Erythroblast (primary cell): ENCODE results near the gene SLC35G6.

Experiments used
- GATA1 ChIP-seq: IDR thresholded peaks from 2 replicates; pipeline ENCODE4 v1.6.1; 2011; ENCODE audit warnings: low read depth, mild to moderate bottlenecking, control low read depth, low read length, moderate library complexity
- POLR2A ChIP-seq: IDR thresholded peaks from 2 replicates; pipeline ENCODE4 v1.6.1; 2011; ENCODE audit warnings: mild to moderate bottlenecking, low read length

DNA sequence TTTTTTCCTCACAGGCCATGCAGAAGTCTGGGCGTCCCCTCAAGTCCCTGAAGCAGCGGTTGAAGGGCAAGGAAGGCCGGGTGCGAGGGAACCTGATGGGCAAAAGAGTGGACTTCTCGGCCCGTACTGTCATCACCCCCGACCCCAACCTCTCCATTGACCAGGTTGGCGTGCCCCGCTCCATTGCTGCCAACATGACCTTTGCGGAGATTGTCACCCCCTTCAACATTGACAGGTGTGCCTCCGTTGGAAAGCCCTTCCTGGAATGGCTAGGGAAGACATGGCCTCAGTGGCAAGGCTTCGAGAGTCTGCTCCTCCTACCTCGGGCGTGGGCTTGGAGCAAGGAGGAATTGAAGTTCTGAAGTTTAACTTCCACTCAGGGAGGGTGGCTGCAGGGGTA is 16.4 kb downstream of the SLC35G6 start:
- TF ChIP-seq POLR2A (no peak), GATA1 (no peak)
